Stimulated activated CD8-positive, alpha-beta memory T cell treated with anti-CD3 and anti-CD28 coated beads, Interleukin-15, amount 100 ng/mL, for 4 hours (primary cell): ENCODE measurements around the gene TP53I3.
"Not testable (repeated sequence)": the region's sequence is repeated elsewhere in the genome, so short reads cannot be mapped to it uniquely, and the experiment has no call there.

Source experiments
- DNase-seq, 2 donors: peaks; one replicate each; pipeline ENCODE4 v3.0.0-alpha.2; 2020; ENCODE audit warnings: low read depth in 2 of 2

Gene TP53I3

GRCh38 chr2:24100732-24101131 lies 16.1 kb upstream of the TP53I3 start:
- not testable (repeated sequence) for DNase-seq

GRCh38 chr2:24095171-24095677 lies 10.6 kb upstream of the TP53I3 start:
- DNase-seq = not testable (repeated sequence)

- not testable (repeated sequence) for DNase-seq
Measured at GRCh38 chr2:24093270-24093669, 8.6 kb upstream of the TP53I3 start.

- no peak for DNase-seq
Measured at GRCh38 chr2:24088821-24089359, 4.3 kb upstream of the TP53I3 start.

- DNase-seq = no peak
Measured at GRCh38 chr2:24087032-24087431, 2.4 kb upstream of the TP53I3 start.

- DNase-seq = no peak
Measured at GRCh38 chr2:24086241-24086640, 1.6 kb upstream of the TP53I3 start.

GRCh38 chr2:24085200-24085489 lies 511 bp upstream of the TP53I3 start:
- no peak for DNase-seq

- no peak for DNase-seq
Measured at GRCh38 chr2:24083567-24084385, 858 bp downstream of the TP53I3 start.

- DNase-seq = no peak
Measured at GRCh38 chr2:24082787-24083566, 1.7 kb downstream of the TP53I3 start.

- no peak for DNase-seq
Measured at GRCh38 chr2:24080701-24081100, 3.9 kb downstream of the TP53I3 start.

- DNase-seq = no peak
Measured at GRCh38 chr2:24077879-24078278, 6.8 kb downstream of the TP53I3 start.

GRCh38 chr2:24077535-24077877 lies 7.1 kb downstream of the TP53I3 start:
- no peak for DNase-seq

- no peak for DNase-seq
Measured at GRCh38 chr2:24076849-24077534, 7.6 kb downstream of the TP53I3 start.

GRCh38 chr2:24075915-24076848 lies 8.5 kb downstream of the TP53I3 start, which contains the start of gene SF3B6:
Gene SF3B6, minus strand, starts transcription at chr2:24076326. Its CDS starts 97 bp downstream, at chr2:24076229.
- DNase-seq = peak; percentile 97 to 100

- no peak for DNase-seq
Measured at GRCh38 chr2:24075259-24075658, 9.4 kb downstream of the TP53I3 start.

GRCh38 chr2:24073816-24074215 lies 10.8 kb downstream of the TP53I3 start:
- DNase-seq = no peak

- DNase-seq = no peak
Measured at GRCh38 chr2:24072259-24072658, 12.4 kb downstream of the TP53I3 start.

- DNase-seq = no peak
Measured at GRCh38 chr2:24065341-24065740, 19.3 kb downstream of the TP53I3 start.

- DNase-seq = no peak
Measured at GRCh38 chr2:24058564-24059271, 25.9 kb downstream of the TP53I3 start.

- DNase-seq = no peak
Measured at GRCh38 chr2:24055750-24056149, 28.9 kb downstream of the TP53I3 start.
